RKO (cell line): Measurements from ENCODE around the gene CRYBB2.
"Not testable (repeated sequence)": the region's sequence is repeated elsewhere in the genome, so short reads cannot be mapped to it uniquely, and the experiment has no call there.

Experiments used
- DNase-seq: peaks from one replicate; pipeline ENCODE4 v3.0.0-alpha.2; 2016; ENCODE audit warnings: low spot score

CRYBB2 gene

DNA sequence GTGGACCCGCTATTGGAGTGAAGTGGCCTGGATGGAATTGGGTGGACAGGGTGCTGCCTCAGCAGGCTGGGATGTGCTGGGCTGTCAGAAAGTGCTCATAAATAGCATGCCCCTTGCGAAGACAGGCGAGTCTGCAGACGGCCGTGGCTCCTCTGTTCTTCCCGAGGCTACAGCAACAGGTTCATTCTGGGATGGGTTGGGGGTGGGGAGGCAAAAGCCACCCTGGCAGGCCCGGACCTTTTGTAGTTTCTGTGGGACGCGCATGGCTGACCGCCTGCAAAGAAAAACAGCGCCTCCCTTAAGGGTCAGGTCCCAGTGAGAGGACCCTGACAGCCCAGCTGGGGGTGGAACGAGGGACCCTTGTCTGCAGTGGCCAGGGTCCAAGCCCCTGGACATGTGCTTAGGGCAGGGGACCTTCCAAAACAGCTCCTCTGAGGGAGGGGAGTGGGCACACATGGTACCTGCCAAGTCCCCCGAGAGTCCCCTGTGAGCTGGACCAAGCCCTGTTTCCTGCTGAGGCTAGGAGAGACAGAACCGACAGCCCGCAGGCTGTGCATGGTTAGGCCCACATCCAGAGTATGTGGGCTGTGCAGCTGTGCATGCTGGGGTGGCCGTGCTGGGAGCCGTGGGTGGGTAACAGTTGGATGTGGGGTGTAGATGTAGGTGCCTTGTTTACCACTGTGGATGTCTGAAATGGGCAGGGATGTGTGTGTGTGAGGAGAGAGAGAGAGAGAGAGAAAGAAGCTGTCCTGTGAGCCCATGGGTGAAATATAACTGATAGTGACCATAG, 19.5 kb upstream of the CRYBB2 start, which contains the start of gene CRYBB3:
Gene CRYBB3 (plus strand): TSS at position 128 of the 790 bp plus-strand sequence. CDS start 1,539 bp downstream, outside the sequence.
- no peak for DNase-seq

- no peak for DNase-seq
Observed at GRCh38 chr22:25200967-25201366, 18.5 kb upstream of the CRYBB2 start.

- no peak for DNase-seq
Observed at GRCh38 chr22:25201557-25202273, 17.7 kb upstream of the CRYBB2 start.

- DNase-seq = peak; percentile 67
Observed at GRCh38 chr22:25202290-25202921, 17.0 kb upstream of the CRYBB2 start.

DNA sequence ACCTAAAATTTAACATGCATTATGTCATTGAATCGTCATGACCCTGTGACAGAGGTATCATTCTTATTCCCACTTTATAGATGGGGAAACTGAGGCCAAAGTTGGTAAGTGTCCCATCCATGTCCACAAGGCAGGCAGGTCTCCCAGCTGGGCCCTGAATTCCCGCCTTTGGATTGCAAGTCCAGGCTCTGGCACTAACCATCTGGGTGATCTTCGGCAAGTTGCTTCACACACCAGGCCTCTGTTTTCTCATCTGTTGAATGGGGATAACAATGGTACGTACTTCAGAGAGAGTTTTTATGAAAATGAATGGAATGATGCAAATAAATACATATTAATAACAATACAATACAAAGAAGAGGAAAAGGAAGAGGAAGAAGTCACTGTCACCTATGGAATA, 16.4 kb upstream of the CRYBB2 start:
- DNase-seq = no peak

DNA sequence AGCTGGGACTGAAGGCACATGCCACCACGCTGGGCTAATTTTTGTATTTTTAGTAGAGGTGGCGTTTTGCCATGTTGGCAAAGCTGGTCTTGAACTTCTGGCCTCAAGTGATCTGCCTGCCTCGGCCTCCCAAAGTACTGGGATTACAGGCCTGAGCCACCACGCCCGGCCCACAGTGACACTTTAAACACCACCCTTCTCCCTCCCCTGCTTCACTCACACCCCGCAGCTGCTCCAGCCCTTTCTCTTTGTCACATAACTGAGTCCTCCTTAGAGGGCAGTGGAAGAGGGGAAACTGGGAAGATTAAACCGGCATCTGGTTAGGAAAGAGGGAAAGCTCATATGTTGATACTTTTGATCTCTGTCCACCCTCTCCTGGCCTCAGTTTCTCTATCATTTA, 14.9 kb upstream of the CRYBB2 start:
- DNase-seq = not testable (repeated sequence)

GRCh38 chr22:25205847-25206246, 13.6 kb upstream of the CRYBB2 start:
- DNase-seq = no peak

DNA sequence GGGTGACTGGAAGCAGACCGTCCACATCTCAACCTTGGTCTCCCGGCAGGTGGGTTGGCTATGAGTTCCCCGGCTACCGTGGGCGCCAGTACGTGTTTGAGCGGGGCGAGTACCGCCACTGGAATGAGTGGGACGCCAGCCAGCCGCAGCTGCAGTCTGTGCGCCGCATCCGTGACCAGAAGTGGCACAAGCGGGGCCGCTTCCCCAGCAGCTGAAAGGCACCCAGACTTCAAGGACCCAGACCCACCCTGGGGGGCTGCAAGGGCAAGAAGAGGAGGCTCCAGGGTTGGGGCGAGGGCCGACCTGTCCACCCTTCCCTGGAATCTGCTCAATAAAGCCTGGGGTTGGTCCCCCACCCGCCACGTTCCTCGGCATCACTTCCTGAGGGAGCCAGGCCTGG, 12.4 kb upstream of the CRYBB2 start:
- no peak for DNase-seq

GRCh38 chr22:25207553-25208157, 11.8 kb upstream of the CRYBB2 start:
- no peak for DNase-seq

GRCh38 chr22:25208328-25208727, 11.1 kb upstream of the CRYBB2 start:
- no peak for DNase-seq

DNA sequence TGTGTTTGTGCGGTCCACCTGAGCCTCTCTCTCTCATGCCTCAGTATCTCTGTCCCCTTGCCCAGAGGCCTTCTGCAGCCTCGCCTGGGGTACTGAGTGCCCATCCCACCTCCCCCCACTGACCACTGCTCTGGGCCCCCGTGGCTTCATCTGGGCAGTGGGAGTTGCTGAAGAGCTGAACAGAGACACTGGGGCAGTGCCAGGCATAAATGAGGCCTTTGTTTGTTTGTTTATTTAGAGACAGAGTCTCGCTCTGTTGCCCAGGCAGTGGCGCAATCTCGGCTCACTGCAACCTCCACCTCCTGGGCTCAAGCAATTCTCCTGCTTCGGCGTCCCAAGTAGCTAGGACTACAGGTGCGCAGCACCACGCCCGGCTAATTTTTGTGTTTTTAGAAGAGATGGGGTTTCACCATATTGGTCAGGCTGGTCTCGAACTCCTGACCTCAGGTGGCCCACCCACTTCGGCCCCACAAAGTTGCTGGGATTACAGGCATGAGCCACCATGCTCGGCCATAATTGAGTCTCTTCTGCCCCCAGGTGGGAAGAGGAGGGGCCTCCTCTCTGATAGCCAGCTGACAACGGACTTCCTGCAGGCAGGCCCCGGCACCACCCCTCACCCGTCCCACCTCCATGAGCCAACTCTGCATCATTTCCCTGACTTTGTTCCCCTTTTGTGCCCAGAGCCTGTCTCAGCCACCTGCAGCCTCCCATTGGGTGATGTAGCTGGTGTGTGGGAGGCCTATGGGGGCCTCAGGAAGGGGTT, 10.5 kb upstream of the CRYBB2 start:
- DNase-seq = no peak

DNA sequence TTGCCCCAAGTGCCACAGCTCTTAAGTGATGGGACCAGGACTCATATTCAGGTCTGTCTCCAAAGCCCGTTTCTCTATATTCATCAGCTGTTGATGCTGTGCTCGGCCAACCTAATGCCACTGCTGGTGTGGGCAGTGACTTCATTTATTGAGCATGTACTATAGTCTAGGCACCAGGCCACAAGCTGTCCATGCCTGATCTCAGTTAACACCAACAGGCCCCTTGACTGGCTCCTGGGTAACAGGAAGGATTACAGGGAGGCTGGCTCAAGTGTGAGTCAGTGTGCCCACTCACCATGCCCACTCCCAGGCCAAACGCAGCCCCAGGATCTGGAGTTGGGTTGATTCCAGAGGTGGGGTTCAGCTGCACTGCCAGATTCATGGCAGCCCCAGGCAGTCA, 8.6 kb upstream of the CRYBB2 start:
- no peak for DNase-seq

DNA sequence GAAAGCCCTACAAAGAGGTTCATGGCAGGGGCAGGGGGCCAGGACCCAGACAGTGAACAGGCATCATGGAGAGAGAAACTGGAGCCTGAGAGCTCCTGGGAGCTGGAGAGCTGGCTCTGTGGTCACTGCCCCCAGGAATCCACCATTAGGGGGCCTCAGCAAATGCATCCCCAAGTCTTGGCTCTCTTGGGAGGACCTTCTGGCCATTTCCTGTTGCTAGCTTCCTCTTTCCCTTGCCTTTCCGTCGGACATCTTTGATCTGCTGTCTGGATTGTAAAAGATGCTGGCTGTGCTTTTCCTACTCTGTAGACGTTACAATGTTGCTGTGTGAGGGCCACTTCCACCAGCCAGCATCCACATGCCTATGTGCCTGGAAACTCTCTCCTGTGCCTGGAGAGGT, 7.1 kb upstream of the CRYBB2 start:
- no peak for DNase-seq

DNA sequence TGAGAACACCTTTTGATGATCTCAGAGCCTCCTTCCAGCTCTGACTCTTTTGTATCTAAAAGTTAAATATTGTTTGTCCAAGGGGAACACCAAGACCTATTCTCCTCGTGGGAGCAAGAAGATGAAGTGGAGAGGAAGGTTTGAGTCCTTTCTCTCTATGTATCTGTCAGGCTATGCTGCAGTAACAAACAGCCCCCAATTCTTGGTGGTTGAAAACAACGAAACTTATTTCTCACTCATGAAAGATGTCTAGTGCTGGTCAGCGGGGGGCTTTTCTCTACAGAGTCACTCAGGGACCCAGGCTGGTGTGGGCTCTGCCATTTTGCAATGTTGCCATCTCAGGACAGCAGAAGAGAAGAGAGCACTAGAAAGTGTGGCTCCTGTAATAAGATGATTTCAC, 6.2 kb upstream of the CRYBB2 start:
- DNase-seq = no peak

DNA sequence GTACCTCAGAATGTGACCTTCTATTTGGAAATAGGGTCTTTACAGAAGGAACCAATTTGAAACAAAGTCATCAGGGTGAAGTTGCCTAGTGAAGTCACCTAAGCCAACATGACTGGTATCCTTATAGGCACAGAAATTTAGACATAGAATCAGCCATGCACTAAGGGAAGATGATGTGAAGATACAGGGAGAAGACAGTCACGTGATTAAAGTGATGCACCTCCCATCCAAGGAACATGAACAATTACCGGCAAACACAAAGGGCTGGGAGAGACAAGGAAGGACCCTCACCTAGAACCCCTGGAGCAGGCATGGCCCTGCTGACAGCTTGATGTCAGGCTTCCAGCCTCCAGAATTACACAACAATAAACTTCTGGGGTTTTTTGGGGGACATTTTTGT, 3.2 kb upstream of the CRYBB2 start:
- DNase-seq = no peak

DNA sequence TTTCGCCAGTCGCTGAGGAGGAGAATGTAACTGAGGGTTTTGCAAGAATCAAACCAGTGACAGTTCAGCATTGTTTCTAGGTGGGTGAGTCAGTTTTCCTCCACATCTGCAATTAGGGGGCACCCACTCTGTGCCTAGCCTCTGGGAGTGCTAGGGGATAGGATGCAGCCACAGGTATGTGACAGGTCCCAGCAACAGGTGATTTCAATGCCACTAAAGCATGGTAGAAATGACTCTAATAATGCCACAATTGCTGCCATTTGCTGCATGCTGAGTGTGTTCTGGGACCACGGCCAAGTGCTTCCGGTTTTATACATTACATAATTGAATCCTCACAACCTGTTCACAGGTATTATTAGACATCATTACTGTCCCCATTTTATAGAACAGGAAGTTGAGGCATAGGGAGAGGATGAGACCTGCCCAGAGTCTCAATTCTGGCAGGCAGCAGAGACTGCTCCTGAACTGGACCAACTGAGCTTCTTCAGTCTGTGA, 556 bp downstream of the CRYBB2 start:
- DNase-seq = no peak

GRCh38 chr22:25221790-25222189, 2.4 kb downstream of the CRYBB2 start:
- no peak for DNase-seq

DNA sequence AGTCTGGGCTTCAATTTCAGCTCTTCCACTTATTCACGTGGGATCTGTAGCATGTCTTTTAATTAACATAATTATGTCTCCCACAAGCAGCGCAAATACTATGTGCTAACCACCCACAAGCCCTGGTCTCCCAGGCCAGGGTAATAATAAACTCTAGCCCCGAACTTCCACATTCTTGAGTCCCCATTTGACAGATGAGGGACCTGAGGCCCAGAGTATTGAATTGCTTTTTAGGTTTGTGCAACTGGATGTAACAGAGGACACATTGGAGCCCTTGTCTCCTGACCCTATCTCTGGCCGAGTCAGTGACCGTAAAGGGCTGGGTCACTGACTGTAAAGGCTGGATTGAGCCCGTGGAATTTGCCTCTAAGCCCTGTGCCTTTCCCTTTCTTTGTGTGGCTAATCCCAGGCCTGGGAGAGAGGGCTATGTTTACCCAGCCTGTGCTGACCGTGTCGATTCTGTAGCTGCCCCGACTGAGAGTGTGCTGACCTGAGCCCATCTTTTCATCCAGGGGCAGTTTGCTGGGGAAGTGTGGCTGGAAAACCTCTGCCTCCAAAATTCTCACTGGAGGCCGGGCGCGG, 3.9 kb downstream of the CRYBB2 start:
- no peak for DNase-seq

DNA sequence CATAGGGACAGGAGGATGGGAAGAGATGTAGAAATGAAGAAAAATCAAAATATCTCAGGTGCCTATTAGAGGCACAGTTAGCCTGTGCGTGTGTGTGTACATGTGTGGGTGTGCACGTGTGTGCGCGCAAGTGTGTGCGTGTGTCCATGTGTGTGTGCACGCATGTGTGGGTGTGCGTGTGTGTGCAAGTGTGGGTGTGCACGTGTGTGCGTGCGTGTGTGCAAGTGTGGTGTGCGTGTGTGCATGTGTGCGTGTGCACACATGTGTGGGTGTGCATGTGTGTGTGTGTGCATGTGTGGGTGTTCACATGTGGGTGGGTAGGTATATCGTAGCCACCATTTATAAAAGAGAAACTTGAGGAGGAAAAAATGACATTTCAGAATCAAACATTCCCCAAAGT, 9.4 kb downstream of the CRYBB2 start:
- DNase-seq = no peak

GRCh38 chr22:25230760-25231159, 11.3 kb downstream of the CRYBB2 start:
- not testable (repeated sequence) for DNase-seq

GRCh38 chr22:25232301-25232700, 12.9 kb downstream of the CRYBB2 start:
- DNase-seq = no peak
